Pancreas (tissue), 10 donors: Measurements from ENCODE around the gene SDCBP2. TPM values are rescaled to one million over a fixed set of nuclear protein-coding genes. Genes with fewer than 3 reads are reported as not detected.

Experiments used
- ATAC-seq, 4 donors: fragments of 200-7000 bp; cut with Tn5 transposase; one replicate each; pipeline versions ENCODE4 v1.8.0 to v1.9.1; 2020; ENCODE audit warnings: mild to moderate bottlenecking in 4 of 4, moderate library complexity in 4 of 4
- DNase-seq, 6 donors: peaks; one replicate each; pipeline ENCODE4 v3.0.0-alpha.2; 2020
- FAIRE-seq: peaks from 2 replicates; lab custom pipeline; 2012; peaks lifted over from hg19 to GRCh38; lab: Jason Lieb, UNC
- H3K27ac ChIP-seq, 4 donors: fragments of 200-600 bp; sonication (generic); 1 replicate in 3 of 4; 2 replicates in 1 of 4; pipeline versions ENCODE4 v1.5.0 to v1.8.0; 2020
- H3K27me3 ChIP-seq, 4 donors: fragments of 200-600 bp; one replicate each; pipeline ENCODE4 v1.8.0; 2021
- H3K36me3 ChIP-seq, 3 donors: fragments of 200-600 bp; sonication (generic) in 1 of 3; one replicate each; pipeline versions ENCODE4 v1.5.0 to v1.8.0; 2020 to 2021
- H3K4me1 ChIP-seq, 3 donors: fragments of 200-600 bp; one replicate each; pipeline ENCODE4 v1.8.0; 2021
- H3K4me3 ChIP-seq, 4 donors: fragments of 200-600 bp; sonication (generic) in 2 of 4; one replicate each; pipeline versions ENCODE4 v1.5.0 to v1.8.0; 2020 to 2021
- H3K9me3 ChIP-seq, 4 donors: fragments of 200-600 bp; one replicate each; pipeline ENCODE4 v1.8.0; 2021
- CTCF ChIP-seq, 4 donors: fragments of 200-600 bp; sonication (generic) in 3 of 4; IDR thresholded peaks; one replicate each; pipeline versions ENCODE4 v1.5.0 to v1.8.0; 2021; ENCODE audit warnings: antibody characterized with exemption in 4 of 4
- WGBS, 2 donors: extraction: QIAGEN DNeasy Blood & Tissue Kit; methylation state at CpG; one replicate each; pipeline ENCODE4 v1.1.7; 2013; 5-methylcytosine and 5-hydroxymethylcytosine counted together
- intact Hi-C, 3 donors: fragments of 100-400 bp; cut with DNase I; formaldehyde crosslinking; loops; one replicate each; pipeline versions ENCODE4 v1.11.1 to v1.14.2; 2022
- polyA plus RNA-seq, 2 donors: library from polyadenylated mRNA; stranded (reverse); fragments of 200-250 nt; gene quantifications; one replicate each; pipeline ENCODE4 v1.2.3, GENCODE V29; 2013
- total RNA-seq, 6 donors: library from RNA; stranded (reverse); fragmentation: NEBNext Ultra II Directional in 4 of 6; extraction: Animal tissue kit (Norgen Biotek cat#: 25700) in 4 of 6; gene quantifications; one replicate each; pipeline versions ENCODE4 v1.2.1 to v1.2.4, GENCODE V29; 2021 to 2023
- donor health status: healthy with polysubstance abuse.
- donor health status: DM: no; HTN: no; CAD: no; lungs with moderate emphysema.
- donor health status: DM: no; HTN: no; CAD: no.
- donor health status: control.
- donor health status: control.
- donor health status: Bipolar disorder and iron deficiency.
- donor health status: DM: yes; HTN: yes; CAD: no.
- donor health status: DM: no; HTN: no; CAD: no.
- donor health status: DM: no; HTN: no; CAD: no.
- donor health status: DM: yes; HTN: yes; CAD: no.

The SDCBP2 gene
- total and polyA plus RNA-seq, 8 donors = 4.7 to 23.8 (median 12.0) TPM

GRCh38 chr20:1325173-1326030 lies 3.5 kb downstream of the SDCBP2 start:
- peak overlapping the region; percentile 92 to 97 (median 94) for H3K27ac ChIP-seq
- intact Hi-C loops = no loop called here
- 0% methylated on average over 56 of the region's 56 CpGs for WGBS, 2 donors
- FAIRE-seq = no peak
- peak; percentile 79 to 90 (median 86) for ATAC-seq
- peak overlapping the region; percentile 67 to 94 (median 73) for H3K4me3 ChIP-seq
- peaks cover 30 to 38% (median 38%) of the 10 kb centered on the region in 3 donors for H3K4me1 ChIP-seq
- TF ChIP-seq CTCF (IDR thresholded peaks at IDR 0.05) = peak in 1 of 4 donors; percentile 25
- no peaks in the 10 kb centered on the region for H3K27me3 ChIP-seq
- no peaks in the 10 kb centered on the region for H3K9me3 ChIP-seq
- H3K36me3 ChIP-seq = no peaks in the 10 kb centered on the region
- DNase-seq = peak; percentile 94 to 99 (median 97)

- Histone ChIP-seq H3K36me3 (no peaks in the 10 kb centered on the region), H3K9me3 (no peaks in the 10 kb centered on the region), H3K27ac (peak overlapping the region; percentile 92 to 97 (median 94)), H3K4me1 (peaks cover 30 to 31% (median 31%) of the 10 kb centered on the region in 3 donors), H3K27me3 (no peaks in the 10 kb centered on the region), H3K4me3 (peak overlapping the region; percentile 67 to 94 (median 73))
- no peak for TF ChIP-seq CTCF (IDR thresholded peaks at IDR 0.05)
- intact Hi-C loops = no loop called here
- ATAC-seq (peak in 1 of 4 donors; percentile 3), FAIRE-seq (no peak), DNase-seq (peak in 1 of 6 donors; percentile 12)
- 26 to 29% methylated on average over 15 of the region's 15 CpGs for WGBS, 2 donors
Measured at GRCh38 chr20:1324598-1325172, 4.3 kb downstream of the SDCBP2 start.

GRCh38 chr20:1323830-1324597 lies 4.9 kb downstream of the SDCBP2 start:
- no peak for TF ChIP-seq CTCF (IDR thresholded peaks at IDR 0.05)
- ATAC-seq (no peak), FAIRE-seq (no peak), DNase-seq (peak in 1 of 6 donors; percentile 8)
- Histone ChIP-seq H3K27ac (peak overlapping the region in 1 of 4 donors; percentile 5), H3K27me3 (no peaks in the 10 kb centered on the region), H3K9me3 (no peaks in the 10 kb centered on the region), H3K4me1 (peaks cover 24 to 25% (median 25%) of the 10 kb centered on the region in 3 donors), H3K4me3 (no peak overlapping the region), H3K36me3 (no peaks in the 10 kb centered on the region)
- 68 to 76% methylated on average over 12 of the region's 12 CpGs for WGBS, 2 donors
- intact Hi-C loops = no loop called here

- Histone ChIP-seq H3K4me1 (peaks cover 17 to 22% (median 19%) of the 10 kb centered on the region in 3 donors), H3K36me3 (no peaks in the 10 kb centered on the region), H3K27me3 (no peaks in the 10 kb centered on the region), H3K4me3 (no peak overlapping the region), H3K9me3 (no peaks in the 10 kb centered on the region), H3K27ac (peak overlapping the region in 2 of 4 donors; percentile 5 to 19)
- WGBS, 2 donors = 66 to 72% methylated on average over 6 of the region's 6 CpGs
- no peak for ATAC-seq
- TF ChIP-seq CTCF (IDR thresholded peaks at IDR 0.05) = no peak
- no peak for DNase-seq
- FAIRE-seq = no peak
- intact Hi-C loops = no loop called here
Measured at GRCh38 chr20:1323256-1323655, 5.7 kb downstream of the SDCBP2 start.
